Sigmoid colon (tissue), 7 donors: ENCODE results near the gene MIXL1. TPM values are rescaled to one million over a fixed set of nuclear protein-coding genes. Genes with fewer than 3 reads are reported as not detected.

Experiments used
- DNase-seq: peaks from one replicate; pipeline ENCODE4 v3.0.0-alpha.2; 2019
- H3K27ac ChIP-seq, 4 donors: fragments of 200-600 bp; sonication (generic); one replicate each; pipeline ENCODE4 v1.5.1; 2016 to 2019; ENCODE audit warnings: mild to moderate bottlenecking in 1 of 4
- H3K27me3 ChIP-seq, 3 donors: fragments of 200-600 bp; sonication (generic); one replicate each; pipeline ENCODE4 v1.5.1; 2019; ENCODE audit warnings: mild to moderate bottlenecking in 1 of 3
- H3K36me3 ChIP-seq, 4 donors: fragments of 200-600 bp; sonication (generic); one replicate each; pipeline ENCODE4 v1.5.1; 2016 to 2019
- H3K4me1 ChIP-seq, 4 donors: fragments of 200-600 bp; sonication (generic); one replicate each; pipeline ENCODE4 v1.5.1; 2017 to 2019
- H3K4me3 ChIP-seq, 4 donors: fragments of 200-600 bp; sonication (generic); one replicate each; pipeline ENCODE4 v1.5.1; 2017 to 2019; ENCODE audit warnings: mild to moderate bottlenecking in 2 of 4, moderate library complexity in 1 of 4
- H3K9me3 ChIP-seq, 4 donors: fragments of 200-600 bp in 3 of 4; sonication (generic) in 3 of 4; one replicate each; pipeline versions ENCODE4 v1.5.1 to v1.6.1; 2013 to 2019
- CTCF ChIP-seq, 4 experiments: fragments of 450-650 bp in 3 of 4; fragments of 200-600 bp in 1 of 4; IDR thresholded peaks; one replicate each; pipeline ENCODE4 v1.5.1; 2016 to 2019; ENCODE audit warnings: antibody characterized with exemption in 4 of 4, mild to moderate bottlenecking in 3 of 4, moderate library complexity in 2 of 4
- EP300 ChIP-seq, 4 donors: sonication (generic); formaldehyde crosslinking; IDR thresholded peaks; one replicate each; pipeline ENCODE4 v1.6.1; 2017; ENCODE audit warnings: antibody characterized with exemption in 4 of 4
- POLR2A ChIP-seq, 2 donors: fragments of 450-650 bp; IDR thresholded peaks; one replicate each; pipeline ENCODE4 v1.6.1; 2016; ENCODE audit warnings: antibody characterized with exemption in 2 of 2, mild to moderate bottlenecking in 2 of 2, moderate library complexity in 2 of 2
- POLR2AphosphoS5 ChIP-seq, 4 donors: sonication (generic); formaldehyde crosslinking; IDR thresholded peaks; one replicate each; pipeline ENCODE4 v1.6.1; 2017; ENCODE audit warnings: antibody characterized with exemption in 4 of 4
- WGBS, 2 donors: extraction: QIAGEN DNeasy Blood & Tissue Kit; methylation state at CpG; one replicate each; pipeline ENCODE4 v1.1.7; 2013; 5-methylcytosine and 5-hydroxymethylcytosine counted together
- intact Hi-C: fragments of 100-400 bp; cut with DNase I; formaldehyde crosslinking; loops from one replicate; pipeline ENCODE4 v1.15.1; 2023
- polyA plus RNA-seq, 3 donors: library from polyadenylated mRNA; stranded (reverse); fragments of 200-250 nt; gene quantifications; one replicate each; pipeline ENCODE4 v1.2.3, GENCODE V29; 2013
- total RNA-seq, 4 donors: library from RNA; depleted of rRNA; stranded (reverse); fragments of >200 nt; gene quantifications; one replicate each; pipeline ENCODE4 v1.1.0, GENCODE V29; 2016
- donor health status: healthy with polysubstance abuse.
- donor health status: Bipolar disorder and iron deficiency.
- donor health status: healthy.

MIXL1 gene
- total and polyA plus RNA-seq, 7 donors: 0.13 TPM; not detected in 6

GRCh38 chr1:226210571-226211176, 12.8 kb upstream of the MIXL1 start:
- no peak for DNase-seq
- WGBS, 2 donors: 82 to 84% methylated on average over 7 of the region's 7 CpGs
- no peak overlapping the region for H3K4me3 ChIP-seq

DNA sequence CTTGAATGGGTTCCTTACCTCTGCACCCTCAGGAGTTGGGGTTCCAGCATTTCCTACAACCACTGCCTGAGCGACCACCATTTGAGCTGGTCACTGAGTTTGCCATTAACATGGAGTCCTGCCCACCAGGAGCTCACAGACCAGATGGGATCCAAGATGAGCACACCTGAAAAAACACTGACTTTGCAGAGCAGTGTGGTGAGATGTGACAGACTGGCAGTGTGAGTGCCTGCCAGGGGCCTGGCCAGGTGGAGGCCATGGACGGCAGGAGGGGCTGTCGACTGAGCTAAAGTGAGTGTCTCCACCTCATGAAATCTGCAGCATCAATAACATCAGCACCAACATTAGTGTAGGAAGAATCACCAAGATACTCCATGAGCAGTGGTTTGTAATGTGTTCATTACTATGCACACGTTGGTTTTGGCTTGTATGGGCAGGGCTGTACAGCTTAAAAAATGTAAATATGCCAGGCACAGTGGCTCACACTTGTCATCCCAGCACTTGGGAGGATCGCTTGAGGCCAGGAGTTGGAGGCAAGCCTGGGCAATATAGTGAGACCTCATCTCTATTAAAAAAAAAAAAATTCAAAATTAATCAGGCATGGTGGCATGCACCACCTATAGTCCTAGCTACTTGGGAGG, 12.2 kb upstream of the MIXL1 start:
- no peaks in the 10 kb centered on the region for H3K4me1 ChIP-seq
- no peak for TF ChIP-seq POLR2AphosphoS5 (IDR thresholded peaks at IDR 0.05)
- no peak for TF ChIP-seq POLR2A (IDR thresholded peaks at IDR 0.05)
- no peak for TF ChIP-seq CTCF (IDR thresholded peaks at IDR 0.05)
- TF ChIP-seq EP300 (IDR thresholded peaks at IDR 0.05): no peak
- H3K36me3 ChIP-seq: no peaks in the 10 kb centered on the region
- no peaks in the 10 kb centered on the region for H3K9me3 ChIP-seq
- intact Hi-C loops: no loop called here
- no peak overlapping the region for H3K27ac ChIP-seq
- no peak for DNase-seq
- no peaks in the 10 kb centered on the region for H3K27me3 ChIP-seq
- 81 to 89% methylated on average over 5 of the region's 5 CpGs for WGBS, 2 donors
- H3K4me3 ChIP-seq: no peak overlapping the region

More at GRCh38 chr1:226210571-226211176, 12.8 kb upstream of the MIXL1 start:
- TF ChIP-seq EP300 (IDR thresholded peaks at IDR 0.05): no peak
- TF ChIP-seq CTCF (IDR thresholded peaks at IDR 0.05): no peak
- no peak for TF ChIP-seq POLR2AphosphoS5 (IDR thresholded peaks at IDR 0.05)
- no peak for TF ChIP-seq POLR2A (IDR thresholded peaks at IDR 0.05)
- Histone ChIP-seq H3K27ac (no peak overlapping the region), H3K9me3 (no peaks in the 10 kb centered on the region), H3K4me1 (no peaks in the 10 kb centered on the region), H3K27me3 (no peaks in the 10 kb centered on the region), H3K36me3 (no peaks in the 10 kb centered on the region)
- intact Hi-C loops: no loop called here

DNA sequence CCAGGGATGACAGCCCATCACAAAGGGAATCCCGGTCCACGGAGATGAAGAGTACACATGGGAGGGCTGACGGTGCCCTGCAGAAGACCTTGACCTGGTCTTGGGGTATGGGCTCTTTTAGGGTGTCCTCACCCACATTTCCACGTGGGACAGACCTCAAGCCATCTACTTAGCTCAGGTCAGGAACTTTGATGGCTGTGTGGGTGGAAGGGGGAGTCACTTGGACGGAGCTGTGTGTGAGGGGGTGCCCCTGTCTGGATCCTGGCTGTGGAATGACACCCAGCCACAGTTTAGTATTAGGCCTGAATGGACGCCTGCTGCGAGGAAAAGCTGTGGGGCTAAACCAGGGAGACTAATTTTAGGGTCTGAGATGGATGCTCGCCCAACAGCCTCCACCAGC, 10.9 kb upstream of the MIXL1 start:
- WGBS, 2 donors: 88 to 91% methylated on average over 8 of the region's 8 CpGs
- no peaks in the 10 kb centered on the region for H3K4me1 ChIP-seq
- no peak overlapping the region for H3K4me3 ChIP-seq
- intact Hi-C loops: no loop called here
- H3K36me3 ChIP-seq: no peaks in the 10 kb centered on the region
- no peaks in the 10 kb centered on the region for H3K9me3 ChIP-seq
- DNase-seq: no peak
- H3K27me3 ChIP-seq: no peaks in the 10 kb centered on the region
- no peak for TF ChIP-seq CTCF (IDR thresholded peaks at IDR 0.05)
- TF ChIP-seq EP300 (IDR thresholded peaks at IDR 0.05): no peak
- TF ChIP-seq POLR2A (IDR thresholded peaks at IDR 0.05): no peak
- TF ChIP-seq POLR2AphosphoS5 (IDR thresholded peaks at IDR 0.05): no peak
- no peak overlapping the region for H3K27ac ChIP-seq

DNA sequence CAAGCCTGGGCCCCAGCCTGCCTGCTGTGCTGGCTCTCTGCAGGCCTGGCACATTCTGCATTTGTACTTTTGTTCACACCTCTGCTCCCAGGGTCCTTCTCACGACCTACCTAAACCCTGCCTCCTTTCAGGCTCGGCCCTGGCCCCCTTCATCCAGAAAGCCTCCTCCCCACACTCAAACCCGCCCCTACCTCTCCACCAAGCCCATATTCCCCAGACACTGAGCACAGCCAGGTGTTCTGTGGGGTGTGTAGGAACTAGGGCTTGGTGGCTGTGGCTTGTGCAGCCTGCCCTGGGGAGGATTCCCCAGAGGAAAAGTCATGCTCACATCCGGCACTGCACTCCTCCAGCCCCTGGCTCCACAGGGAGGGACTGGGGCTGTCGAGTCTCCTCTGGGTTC, 8.2 kb upstream of the MIXL1 start:
- Histone ChIP-seq H3K27me3 (no peaks in the 10 kb centered on the region), H3K4me3 (no peak overlapping the region), H3K36me3 (no peaks in the 10 kb centered on the region), H3K9me3 (no peaks in the 10 kb centered on the region), H3K4me1 (no peaks in the 10 kb centered on the region), H3K27ac (no peak overlapping the region)
- TF ChIP-seq EP300 (IDR thresholded peaks at IDR 0.05) (no peak), POLR2A (IDR thresholded peaks at IDR 0.05) (no peak), CTCF (IDR thresholded peaks at IDR 0.05) (no peak), POLR2AphosphoS5 (IDR thresholded peaks at IDR 0.05) (no peak)
- intact Hi-C loops: no loop called here
- 60 to 84% methylated on average over 5 of the region's 5 CpGs for WGBS, 2 donors
- no peak for DNase-seq
